ENCODE data around the gene IKBKG.
"Not testable (repeated sequence)": the region's sequence is repeated elsewhere in the genome, so short reads cannot be mapped to it uniquely, and the experiment has no call there.

IKBKG gene

GRCh38 chrX:154526901-154527675 is 20.3 kb upstream of the IKBKG start:
- peak; percentile 83 for DNase-seq (ENCODE audit: low spot score)

- no peak for DNase-seq (ENCODE audit: low spot score)
Observed at GRCh38 chrX:154529206-154529612, 18.2 kb upstream of the IKBKG start.

DNA sequence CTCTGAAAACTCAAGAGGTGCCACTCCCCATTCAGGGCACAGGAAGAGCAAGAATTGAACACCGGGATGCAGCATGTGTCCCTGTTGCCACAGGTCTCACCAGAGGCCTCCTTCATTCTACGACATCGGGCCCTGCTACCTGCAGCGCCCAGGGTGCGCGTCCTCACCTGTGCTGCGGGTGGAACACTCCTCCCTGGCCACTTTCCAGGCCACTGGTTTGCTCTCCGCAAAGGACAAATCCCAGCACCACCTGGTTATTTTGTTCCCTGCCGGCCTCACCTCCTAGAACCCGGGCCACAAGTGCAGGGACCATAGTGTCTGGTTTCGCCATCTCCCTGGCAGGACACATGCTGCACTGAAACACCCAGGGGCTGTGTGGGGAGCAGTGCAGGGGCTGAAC is 17.1 kb upstream of the IKBKG start:
- DNase-seq (ENCODE audit: low spot score), result no peak

- DNase-seq (ENCODE audit: low spot score), result no peak
Observed at GRCh38 chrX:154531626-154532025, 15.8 kb upstream of the IKBKG start.

GRCh38 chrX:154532690-154533089 is 14.7 kb upstream of the IKBKG start:
- DNase-seq (ENCODE audit: low spot score), result no peak

GRCh38 chrX:154534526-154535322 is 12.7 kb upstream of the IKBKG start:
- DNase-seq (ENCODE audit: low spot score), result peak; percentile 78

DNA sequence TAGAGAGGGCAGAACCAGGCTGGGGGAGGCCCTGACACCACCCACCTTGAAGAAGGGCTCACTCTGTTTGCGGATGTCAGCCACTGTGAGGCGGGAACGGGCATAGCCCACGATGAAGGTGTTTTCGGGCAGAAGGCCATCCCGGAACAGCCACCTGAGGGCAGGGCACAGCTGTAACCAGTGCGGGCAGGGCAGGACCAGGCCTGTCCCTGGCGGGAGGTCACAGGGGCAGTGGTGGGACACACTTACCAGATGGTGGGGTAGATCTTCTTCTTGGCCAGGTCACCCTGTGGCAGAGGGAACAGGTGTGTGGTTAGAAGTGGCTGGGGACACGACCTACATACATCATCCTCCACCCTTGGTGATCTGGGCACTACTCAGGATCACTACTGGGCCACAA is 11.5 kb upstream of the IKBKG start:
- DNase-seq (ENCODE audit: low spot score), result no peak

DNA sequence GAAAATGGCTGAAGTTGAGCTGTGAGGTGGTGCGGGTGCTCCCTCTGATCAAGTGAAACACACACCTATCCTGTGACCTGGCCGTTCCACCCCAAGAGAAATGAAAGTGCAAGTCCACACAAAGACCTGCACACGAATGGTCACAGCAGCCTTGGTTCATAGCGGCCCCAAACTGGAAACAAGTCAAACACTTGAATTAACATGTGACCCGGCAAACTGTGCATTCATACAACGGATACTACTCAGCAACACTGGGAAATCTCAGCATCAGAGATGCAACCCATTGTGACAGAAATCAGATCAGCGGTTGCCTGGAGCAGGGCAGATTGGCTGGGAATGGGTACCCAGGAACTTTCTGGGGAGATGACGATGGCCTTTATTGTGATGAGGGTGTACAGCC is 8.3 kb upstream of the IKBKG start:
- peak; percentile 50 for DNase-seq (ENCODE audit: low spot score)

DNA sequence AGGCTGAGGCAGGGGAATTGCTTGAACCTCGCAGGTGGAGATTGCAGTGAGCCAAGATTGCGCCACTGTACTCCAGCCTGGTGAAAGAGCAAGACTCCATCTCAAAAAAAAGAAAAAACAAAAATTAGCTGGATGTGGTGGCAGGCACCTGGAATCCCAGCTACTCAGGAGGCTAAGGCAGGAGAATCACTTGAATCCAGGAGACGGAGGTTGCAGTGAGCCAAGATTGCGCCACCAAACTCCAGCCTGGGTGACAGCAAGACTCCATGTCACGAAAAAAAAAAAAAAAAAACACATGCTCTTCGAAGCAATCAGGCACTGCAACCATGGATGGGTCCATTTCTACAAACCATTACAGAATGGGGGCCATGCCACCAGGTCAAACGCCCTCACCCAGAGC is 7.1 kb upstream of the IKBKG start:
- not testable (repeated sequence) for DNase-seq (ENCODE audit: low spot score)

GRCh38 chrX:154540897-154541535 is 6.4 kb upstream of the IKBKG start:
- no peak for DNase-seq (ENCODE audit: low spot score)

- DNase-seq (ENCODE audit: low spot score), result no peak
Observed at GRCh38 chrX:154541589-154541895, 5.9 kb upstream of the IKBKG start.

- peak; percentile 38 for DNase-seq (ENCODE audit: low spot score)
Observed at GRCh38 chrX:154541896-154542722, 5.3 kb upstream of the IKBKG start.

DNA sequence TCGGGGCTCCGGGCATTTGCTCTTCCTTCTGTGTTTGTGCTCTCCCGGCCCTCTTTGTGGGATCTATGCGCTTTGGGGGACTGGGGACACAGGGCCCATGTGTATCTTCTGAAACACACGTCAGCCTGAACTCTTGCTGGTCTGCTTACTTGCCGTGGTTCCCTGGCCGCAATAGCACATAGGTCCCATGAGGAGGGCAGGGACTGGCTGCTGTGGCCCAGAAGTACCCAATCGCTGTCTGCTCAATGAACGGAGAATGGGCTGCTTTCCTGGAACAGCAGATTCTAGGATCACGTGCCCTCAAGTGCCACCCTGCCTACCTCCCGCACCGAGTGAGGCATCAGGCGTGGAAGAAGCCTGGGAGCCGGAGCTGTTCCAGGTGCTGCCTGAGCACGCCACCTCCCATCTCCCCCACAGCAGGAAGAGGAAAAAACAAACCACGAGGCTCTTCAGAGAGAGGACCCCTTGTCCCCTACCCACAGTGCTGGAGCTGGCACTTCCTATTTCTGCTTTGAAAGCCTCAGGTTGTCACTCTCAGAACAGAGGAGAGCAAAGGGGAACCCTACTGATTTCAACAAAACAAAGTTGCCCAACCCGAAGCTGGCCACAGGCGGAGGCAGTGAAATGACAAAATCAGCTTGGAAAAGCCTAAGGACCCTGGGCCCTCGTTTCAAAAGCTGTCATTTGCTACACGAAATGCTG is 4.5 kb upstream of the IKBKG start:
- no peak for DNase-seq (ENCODE audit: low spot score)

GRCh38 chrX:154545673-154546274 is 1.6 kb upstream of the IKBKG start:
- no peak for DNase-seq (ENCODE audit: low spot score)

DNA sequence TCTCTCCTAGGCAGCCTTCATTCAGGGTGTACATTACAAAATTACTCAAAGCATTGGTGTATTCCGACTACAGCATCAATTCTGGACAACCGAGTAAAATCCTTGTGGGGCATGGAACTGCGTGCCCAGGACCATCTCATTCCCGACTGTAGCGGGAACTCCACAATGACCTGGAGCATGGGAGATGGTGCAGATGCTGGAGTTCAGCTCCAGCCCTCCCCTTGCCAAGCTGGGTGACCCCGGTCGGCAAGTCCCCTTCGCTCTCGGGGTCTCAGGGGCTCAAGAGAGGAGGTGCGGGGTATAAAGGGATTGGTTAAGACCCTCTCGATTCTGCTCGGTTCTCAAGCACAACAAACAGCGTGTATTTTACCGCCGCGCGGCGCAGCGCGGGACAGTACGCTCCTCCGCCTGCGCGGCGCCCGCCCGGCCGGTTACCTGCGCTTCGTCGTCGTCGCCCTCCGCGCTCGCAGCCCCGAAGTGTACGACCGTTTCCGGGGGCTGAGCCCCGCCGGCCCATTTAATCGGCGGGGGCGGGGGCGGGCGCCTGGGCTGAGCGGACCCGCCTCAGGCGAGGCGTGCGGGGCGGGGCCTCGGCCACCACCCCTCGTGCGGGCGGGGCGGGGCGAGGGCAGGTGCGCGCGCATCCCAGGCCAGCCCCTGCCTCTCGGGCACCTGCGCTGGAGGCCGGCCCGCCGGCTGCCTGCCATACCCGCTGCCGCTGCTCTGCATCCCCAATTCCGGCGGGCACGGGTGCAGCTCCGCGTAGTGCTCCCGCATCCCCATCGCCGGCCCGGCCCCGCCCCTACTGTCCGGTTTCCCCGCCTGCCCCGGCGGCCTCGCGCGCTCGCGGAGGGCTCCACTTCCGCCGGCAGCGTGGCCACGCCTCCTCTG is 821 bp upstream of the IKBKG start, which contains the start of gene G6PD:
Gene G6PD (minus strand): TSS at position 493 of the 891 bp plus-strand sequence. CDS start 691 bp downstream, outside the sequence.
- DNase-seq (ENCODE audit: low spot score), result no peak

- DNase-seq (ENCODE audit: low spot score), result no peak
Observed at GRCh38 chrX:154548028-154548316, 552 bp downstream of the IKBKG start.

DNA sequence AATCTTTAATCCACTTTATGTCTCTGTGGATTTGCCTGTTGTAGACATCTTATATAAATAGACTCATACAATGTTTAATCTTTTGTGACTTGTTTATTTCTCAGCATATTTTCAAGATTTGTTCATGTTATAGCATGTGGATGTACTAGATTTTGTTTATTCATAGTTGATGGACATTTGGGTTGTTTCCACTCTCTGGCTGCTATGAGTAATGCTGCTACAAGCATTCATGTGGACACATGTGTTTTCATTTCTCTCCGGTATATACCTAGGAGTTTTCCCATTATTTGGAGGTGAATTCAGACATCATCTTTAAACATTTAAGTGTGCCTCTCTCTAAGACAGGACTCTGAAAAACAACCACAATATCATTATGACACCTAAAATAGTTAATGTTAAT is 2.3 kb downstream of the IKBKG start:
- no peak for DNase-seq (ENCODE audit: low spot score)

DNA sequence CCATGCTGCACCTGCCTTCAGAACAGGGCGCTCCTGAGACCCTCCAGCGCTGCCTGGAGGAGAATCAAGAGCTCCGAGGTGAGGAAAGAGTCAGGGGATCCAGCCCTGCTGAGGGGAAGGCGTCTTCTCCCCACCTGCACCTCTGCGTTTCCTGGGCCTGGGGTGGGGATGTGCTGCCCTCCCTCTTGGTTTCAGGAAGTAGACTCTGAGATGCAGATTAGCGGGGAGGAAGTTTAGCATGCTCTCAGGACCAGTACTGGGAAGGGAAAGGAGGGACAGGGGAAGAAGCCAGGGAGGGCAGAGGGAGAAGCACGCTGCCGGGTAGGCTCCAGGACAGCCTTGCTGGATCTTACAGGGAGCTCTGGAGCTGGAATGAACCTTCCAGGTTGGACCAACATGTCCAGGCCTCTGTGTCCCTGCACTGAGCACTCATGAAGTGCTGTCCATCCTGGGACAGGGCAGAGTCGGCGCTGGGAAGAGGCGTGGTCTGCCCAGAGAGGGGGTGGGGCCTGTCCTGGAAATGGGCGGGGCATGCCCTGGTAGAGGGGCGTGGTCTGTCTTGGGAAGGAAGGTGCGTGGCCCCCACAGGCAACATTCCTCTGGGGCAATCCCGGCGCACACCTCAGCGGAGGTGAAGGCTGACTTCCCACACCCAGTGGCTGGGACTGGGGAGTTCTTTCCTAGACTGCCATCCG is 4.8 kb downstream of the IKBKG start:
- not testable (repeated sequence) for DNase-seq (ENCODE audit: low spot score)

DNA sequence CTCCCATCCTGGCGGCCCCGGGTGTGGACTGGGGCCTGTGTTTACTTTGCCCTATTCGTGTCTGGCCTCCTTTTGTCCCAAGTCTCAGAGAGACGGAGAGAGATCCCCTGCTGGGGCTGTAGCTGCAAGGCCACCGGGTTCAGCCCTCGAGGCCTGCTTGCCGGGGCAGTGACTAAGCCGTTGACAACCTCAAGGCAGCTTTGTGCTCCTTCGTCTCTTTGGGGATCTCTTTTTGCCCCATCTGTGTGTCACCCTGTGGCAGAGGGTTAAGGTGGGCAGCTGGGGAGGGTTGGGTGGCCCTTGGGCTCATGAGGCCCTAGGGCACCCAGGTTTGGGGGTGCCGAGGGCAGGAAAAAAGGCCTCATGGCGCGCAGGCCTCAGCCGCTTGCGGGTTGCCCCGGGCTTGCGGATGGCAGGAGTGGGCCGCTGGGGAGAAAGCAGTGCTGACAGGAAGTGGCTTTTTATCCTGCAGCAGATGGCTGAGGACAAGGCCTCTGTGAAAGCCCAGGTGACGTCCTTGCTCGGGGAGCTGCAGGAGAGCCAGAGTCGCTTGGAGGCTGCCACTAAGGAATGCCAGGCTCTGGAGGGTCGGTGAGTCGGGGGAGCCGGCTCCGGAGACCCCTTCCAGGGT is 10.8 kb downstream of the IKBKG start:
- DNase-seq (ENCODE audit: low spot score), result not testable (repeated sequence)
